SK-N-MC (cell line): ENCODE results near the gene FZD4.
"Not testable (repeated sequence)": the region's sequence is repeated elsewhere in the genome, so short reads cannot be mapped to it uniquely, and the experiment has no call there.

Source experiments
- DNase-seq: peaks from one replicate; pipeline ENCODE4 v3.0.0-alpha.2; 2011; ENCODE audit warnings: low read depth, low spot score
- H3K27ac ChIP-seq: fragments of 200-600 bp; sonication (generic); 2 replicates; pipeline ENCODE4 v1.5.1; 2016; ENCODE audit warnings: mixed run types
- H3K36me3 ChIP-seq: fragments of 200-600 bp; sonication (generic); 2 replicates; pipeline ENCODE4 v1.6.1; 2017; ENCODE audit warnings: antibody characterized with exemption, low read length, mixed read lengths; ENCODE audit not compliant: insufficient read depth
- H3K4me3 ChIP-seq: fragments of 200-600 bp; sonication (generic); 2 replicates; pipeline ENCODE4 v1.5.1; 2016
- H3K9ac ChIP-seq: fragments of 200-600 bp; sonication (generic); 2 replicates; pipeline ENCODE4 v1.8.0; 2017; ENCODE audit warnings: mixed run types, mixed read lengths; ENCODE audit not compliant: insufficient read length
- H3K9me3 ChIP-seq: fragments of 200-600 bp; sonication (generic); 2 replicates; pipeline ENCODE4 v1.6.1; 2017; ENCODE audit warnings: low read depth, mild to moderate bottlenecking, antibody characterized with exemption, low read length, moderate library complexity, mixed read lengths
- EZH2 ChIP-seq: fragments of 200-600 bp; sonication (generic); IDR thresholded peaks from one replicate; pipeline ENCODE4 v1.6.1; 2017; ENCODE audit warnings: antibody characterized with exemption
- FOXP2 ChIP-seq: optimal IDR thresholded peaks from 2 replicates; pipeline ENCODE3; 2011; ENCODE audit warnings: mild to moderate bottlenecking, moderate library complexity; ENCODE audit not compliant: insufficient read depth; ENCODE audit errors: extremely low read length, control extremely low read depth
- POLR2AphosphoS5 ChIP-seq: IDR thresholded peaks from 2 replicates; pipeline ENCODE4 v1.6.1; 2012; ENCODE audit warnings: mild to moderate bottlenecking, low read depth, low read length, borderline replicate concordance

The FZD4 gene

DNA sequence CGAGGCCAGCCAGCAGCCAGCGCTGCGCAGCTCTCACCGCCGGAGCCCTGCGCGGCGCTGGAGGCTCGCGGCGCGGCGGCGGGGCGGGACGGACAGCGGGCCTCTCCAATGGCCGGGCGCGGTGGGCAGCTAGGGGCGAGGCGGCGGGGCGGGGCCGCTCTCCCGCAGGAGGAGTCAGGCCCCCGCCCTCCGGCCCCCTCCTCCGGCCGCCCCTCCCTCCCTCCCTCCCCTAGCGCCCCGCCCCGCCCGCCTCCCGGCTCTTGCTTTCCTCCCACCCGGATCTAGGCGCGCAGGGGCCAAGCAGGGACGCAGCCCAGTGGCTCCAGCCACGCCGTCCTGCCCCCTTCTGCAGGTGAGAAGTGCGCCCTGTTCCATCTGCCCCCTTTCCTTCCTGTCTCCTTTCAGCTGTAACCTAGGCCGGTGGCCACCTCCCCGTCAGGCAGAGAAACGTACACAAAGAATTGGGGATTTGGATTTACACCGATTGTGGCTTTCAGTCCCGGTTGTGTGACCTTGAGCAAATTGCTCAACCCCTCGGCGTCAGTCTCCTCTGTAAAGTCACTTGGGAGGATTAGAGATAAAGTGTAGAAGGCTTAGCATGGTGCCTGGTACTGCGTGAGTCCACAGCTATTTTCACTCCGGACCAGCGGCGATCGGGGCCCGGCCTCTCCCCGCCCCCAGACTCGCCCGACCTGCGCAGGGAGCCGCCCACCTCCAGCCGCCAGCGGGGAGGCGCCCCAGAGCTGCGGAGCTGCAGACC lies at the start of gene FZD4:
Gene FZD4, minus strand, starts transcription at position 35 of the 760 bp plus-strand sequence. CDS start 310 bp downstream, outside the sequence.
- H3K9ac ChIP-seq = peak within 1 kb of the TSS; percentile 72
- TF ChIP-seq FOXP2 = no peak
- DNase-seq = no peak

DNA sequence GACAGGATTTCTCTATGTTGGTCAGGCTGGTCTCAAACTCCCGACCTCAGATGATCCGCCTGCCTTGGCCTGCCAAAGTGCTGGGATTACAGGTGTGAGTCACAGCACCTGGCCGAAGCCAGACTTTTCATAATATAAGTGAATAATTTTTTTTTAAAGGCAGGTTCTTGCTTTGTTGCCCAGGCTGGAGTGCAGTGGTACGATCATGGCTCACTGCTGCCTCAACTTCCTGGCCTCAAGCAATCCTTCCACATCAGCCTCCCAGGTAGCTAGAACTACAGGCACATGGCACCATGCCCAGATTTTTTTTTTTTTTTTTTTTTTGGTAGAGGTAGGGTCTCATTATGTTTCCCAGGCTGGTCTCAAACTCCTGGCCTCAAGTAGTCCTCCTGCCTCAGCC lies 49.1 kb upstream of the FZD4 start:
- H3K36me3 ChIP-seq, H3K27ac ChIP-seq, DNase-seq, H3K9me3 ChIP-seq, H3K4me3 ChIP-seq, H3K9ac ChIP-seq: not testable (repeated sequence)

More for the DNA sequence above, at the start of gene FZD4:
- H3K4me3 ChIP-seq = peak within 1 kb of the TSS; percentile 97
- no peak within 1 kb of the TSS for H3K27ac ChIP-seq
- peaks cover 12% of the 10 kb centered on the region; the same call in 1 of the 2 replicates for H3K36me3 ChIP-seq
- H3K9me3 ChIP-seq = no peaks in the 10 kb centered on the region

DNA sequence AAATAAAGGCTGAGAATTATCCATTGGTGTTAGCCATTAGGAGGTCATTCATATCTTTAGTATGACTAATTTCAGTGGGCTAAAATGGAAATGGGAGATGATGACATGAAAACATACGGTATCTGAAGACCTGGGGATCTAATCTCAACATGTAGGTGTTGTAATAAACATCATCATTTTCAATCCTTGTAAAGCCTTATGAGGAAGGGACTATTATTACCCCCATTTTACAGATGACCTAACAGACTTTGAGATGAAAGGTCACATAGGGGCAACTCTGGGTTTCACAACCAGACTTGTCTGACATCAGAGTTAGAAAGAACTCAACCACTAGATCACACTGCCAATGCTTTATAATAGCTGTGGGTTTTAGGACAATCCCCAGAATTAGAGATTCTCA lies 47.7 kb upstream of the FZD4 start:
- H3K4me3 ChIP-seq = no peak overlapping the region
- no peaks in the 10 kb centered on the region for H3K9me3 ChIP-seq
- no peak overlapping the region for H3K27ac ChIP-seq
- H3K36me3 ChIP-seq = no peaks in the 10 kb centered on the region
- TF ChIP-seq POLR2AphosphoS5 (no peak), EZH2 (no peak), FOXP2 (no peak)
- DNase-seq = no peak
- H3K9ac ChIP-seq = no peak overlapping the region

DNA sequence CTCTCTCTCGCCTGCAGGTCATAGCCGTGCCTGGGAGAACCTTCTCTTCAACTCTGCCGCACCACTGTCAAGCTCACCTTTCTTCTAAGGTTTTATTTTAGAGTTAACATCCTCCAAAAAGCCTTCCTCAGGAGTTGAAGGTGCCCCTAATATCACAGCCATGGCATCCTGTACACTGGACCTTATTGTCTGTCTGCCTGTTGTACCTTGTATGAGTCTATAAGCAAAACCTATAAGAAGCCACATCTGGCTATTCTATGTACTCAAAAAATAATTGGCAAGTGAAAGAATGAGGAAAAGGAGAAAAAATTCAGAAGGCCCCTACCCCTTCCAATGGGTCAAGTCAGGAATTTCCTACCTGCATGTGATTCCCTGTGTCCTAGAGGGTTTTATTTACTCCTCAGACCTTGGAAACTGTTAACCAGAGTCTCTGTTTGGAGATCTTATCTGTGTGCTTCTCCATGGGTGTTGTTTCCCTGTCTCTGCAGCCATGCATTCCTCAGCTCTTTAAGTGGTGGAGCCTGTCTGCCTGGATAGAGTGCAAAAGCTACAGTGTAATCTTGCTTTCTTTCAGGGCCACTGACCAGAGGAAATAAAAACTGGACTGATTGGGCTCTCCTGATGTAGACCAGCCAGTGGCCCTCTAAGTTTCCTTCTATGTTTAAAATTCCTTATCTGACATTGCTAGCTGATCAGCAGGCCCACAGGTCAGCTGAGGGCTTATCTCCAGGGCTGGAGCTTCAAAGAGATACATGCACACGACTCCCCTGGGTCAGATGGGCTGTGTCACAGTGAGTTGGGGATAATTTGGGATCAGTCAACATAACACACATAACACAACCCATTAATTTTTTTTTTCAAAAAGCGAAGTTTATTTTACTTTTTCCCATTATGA lies 44.9 kb upstream of the FZD4 start:
- no peak overlapping the region for H3K4me3 ChIP-seq
- H3K9ac ChIP-seq = no peak overlapping the region
- TF ChIP-seq FOXP2 = no peak
- no peak for TF ChIP-seq POLR2AphosphoS5
- TF ChIP-seq EZH2 = no peak
- no peaks in the 10 kb centered on the region for H3K36me3 ChIP-seq
- H3K27ac ChIP-seq = no peak overlapping the region; the same call in 1 of the 2 replicates
- no peaks in the 10 kb centered on the region for H3K9me3 ChIP-seq
- DNase-seq = no peak

DNA sequence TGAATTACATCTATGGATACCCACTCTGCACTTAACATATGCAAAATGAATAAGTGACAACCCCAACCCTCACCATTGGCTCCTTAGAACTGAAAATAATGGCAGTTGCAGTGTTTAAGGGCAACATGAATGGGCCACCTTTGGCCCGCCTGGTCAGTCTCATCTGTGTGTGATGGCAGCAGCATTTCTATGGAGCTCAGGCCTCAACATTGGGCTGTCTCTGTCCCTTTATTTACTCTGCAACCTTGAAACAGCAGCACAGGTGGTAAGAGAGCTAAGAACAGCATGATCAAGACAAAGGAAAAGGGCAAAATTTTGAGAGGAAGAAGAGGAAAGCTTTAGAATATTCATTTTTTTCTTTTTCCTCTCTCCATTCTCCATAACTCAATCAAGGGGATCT lies 44.2 kb upstream of the FZD4 start:
- H3K27ac ChIP-seq = no peak overlapping the region; the same call in 1 of the 2 replicates
- TF ChIP-seq POLR2AphosphoS5 (no peak), FOXP2 (no peak), EZH2 (no peak)

DNA sequence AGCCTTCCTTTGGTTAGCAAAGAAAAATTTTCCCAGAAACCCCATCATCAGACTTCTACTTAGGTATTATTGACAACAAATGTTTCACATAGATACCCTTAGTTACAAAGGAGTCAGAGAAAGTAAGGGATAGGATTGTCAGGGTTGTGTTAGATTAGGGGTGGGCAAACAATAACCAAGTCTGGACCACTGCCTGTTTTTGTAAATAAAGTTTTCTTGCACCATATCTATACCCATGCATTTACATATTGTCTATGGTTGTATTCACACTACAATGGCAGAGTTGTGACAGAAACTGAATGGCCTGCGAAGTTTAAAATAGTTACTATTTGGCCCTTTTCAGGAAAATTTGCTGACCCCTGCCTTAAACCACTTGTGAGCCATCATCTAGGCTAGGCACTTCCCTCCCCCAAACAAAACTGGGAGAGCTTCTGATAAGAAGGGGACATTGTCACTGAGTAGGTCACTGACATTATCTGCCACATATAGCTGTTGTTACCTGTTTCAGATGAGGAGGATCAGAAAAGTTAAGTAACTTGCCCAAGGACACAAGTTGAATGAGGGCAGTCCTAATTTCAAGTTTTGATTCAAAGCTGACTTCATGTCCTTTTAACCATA lies 41.9 kb upstream of the FZD4 start:
- no peak overlapping the region for H3K27ac ChIP-seq
- H3K36me3 ChIP-seq = no peaks in the 10 kb centered on the region
- no peak for DNase-seq
- H3K4me3 ChIP-seq = no peak overlapping the region
- TF ChIP-seq FOXP2 (no peak), EZH2 (no peak), POLR2AphosphoS5 (no peak)
- no peaks in the 10 kb centered on the region for H3K9me3 ChIP-seq
- no peak overlapping the region for H3K9ac ChIP-seq

More for the DNA sequence above, 44.2 kb upstream of the FZD4 start:
- Histone ChIP-seq H3K9me3 (no peaks in the 10 kb centered on the region), H3K36me3 (no peaks in the 10 kb centered on the region), H3K9ac (no peak overlapping the region), H3K4me3 (no peak overlapping the region)
- DNase-seq = no peak

DNA sequence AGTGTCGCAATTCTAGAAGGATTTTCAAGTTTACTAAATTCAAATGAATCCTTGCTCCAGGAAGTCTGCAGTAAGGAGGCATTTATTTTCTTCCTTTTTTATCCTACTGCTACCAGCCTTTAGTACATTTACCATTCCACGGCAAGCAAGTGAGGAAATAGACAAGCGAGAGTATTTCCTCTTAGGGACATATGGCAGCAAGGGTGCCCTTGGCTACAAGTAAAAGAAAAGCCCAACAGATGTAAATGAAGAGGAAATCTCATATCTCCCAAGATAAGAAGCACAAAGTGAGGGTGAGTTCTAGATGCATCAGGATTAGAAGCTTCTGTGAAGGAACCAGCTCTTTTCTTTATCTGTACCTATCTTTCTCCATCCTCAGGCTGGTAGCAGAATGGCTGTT lies 37.8 kb upstream of the FZD4 start:
- H3K9ac ChIP-seq = peak overlapping the region; percentile 31

DNA sequence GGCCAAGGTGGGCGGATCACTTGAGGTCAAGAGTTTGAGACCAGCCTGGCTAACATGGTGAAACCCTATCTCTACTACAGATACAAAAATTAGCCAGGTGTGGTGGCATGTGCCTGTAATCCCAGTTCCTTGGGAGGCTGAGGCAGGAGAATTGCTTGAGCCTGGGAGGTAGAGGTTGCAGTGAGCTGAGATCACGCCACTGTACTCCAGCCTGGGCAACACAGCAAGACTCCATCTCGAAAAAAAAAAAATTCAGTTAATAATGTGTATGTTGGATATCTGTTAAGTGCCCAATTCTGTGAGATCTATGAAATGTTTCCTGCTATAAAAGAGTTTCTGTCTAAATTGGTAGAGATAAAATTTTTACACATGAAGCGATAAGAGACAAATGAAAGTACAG lies 37.1 kb upstream of the FZD4 start:
- Histone ChIP-seq H3K9ac (peak overlapping the region; percentile 31), H3K27ac (peak overlapping the region; percentile 75), H3K4me3 (peak overlapping the region; percentile 44; the same call in 1 of the 2 replicates)
- not testable (repeated sequence) for H3K36me3 ChIP-seq, H3K9me3 ChIP-seq, DNase-seq

More for the DNA sequence above, 37.8 kb upstream of the FZD4 start:
- H3K27ac ChIP-seq = peak overlapping the region; percentile 75
- peak; percentile 26 for DNase-seq
- no peaks in the 10 kb centered on the region for H3K36me3 ChIP-seq
- peak overlapping the region; percentile 44 for H3K4me3 ChIP-seq
- H3K9me3 ChIP-seq = no peaks in the 10 kb centered on the region
- TF ChIP-seq FOXP2 (no peak), EZH2 (no peak)
